Smooth muscle cell (in vitro differentiated cells): ENCODE data around the gene PCBD1. TPM values are rescaled to one million over a fixed set of nuclear protein-coding genes. Genes with fewer than 3 reads are reported as not detected.

Source experiments
- DNase-seq: peaks from one replicate; lab custom pipeline; 2025; ENCODE audit not compliant: unreplicated experiment; lab: John Stamatoyannopoulos, UW
- H2AFZ ChIP-seq: fragments of 200-600 bp; sonication (generic); 2 replicates; pipeline ENCODE4 v1.6.0; 2016; ENCODE audit warnings: antibody characterized with exemption, low read depth, mild to moderate bottlenecking
- H3F3A ChIP-seq: fragments of 200-600 bp; sonication (generic); 2 replicates; pipeline ENCODE4 v1.6.0; 2017; ENCODE audit warnings: antibody characterized with exemption, low read depth
- H3K27ac ChIP-seq: fragments of 200-600 bp; sonication (generic); 2 replicates; pipeline ENCODE4 v1.5.1; 2016; ENCODE audit warnings: low read depth, mild to moderate bottlenecking
- H3K27me3 ChIP-seq: fragments of 200-600 bp; sonication (generic); 2 replicates; pipeline ENCODE4 v1.6.1; 2016; ENCODE audit warnings: low read depth, mild to moderate bottlenecking
- H3K36me3 ChIP-seq: fragments of 200-600 bp; sonication (generic); 2 replicates; pipeline ENCODE4 v1.5.1; 2016; ENCODE audit warnings: low read depth
- H3K4me1 ChIP-seq: fragments of 200-600 bp; sonication (generic); 2 replicates; pipeline ENCODE4 v1.5.1; 2016; ENCODE audit warnings: low read depth
- H3K4me2 ChIP-seq: fragments of 200-600 bp; sonication (generic); 2 replicates; pipeline ENCODE4 v1.6.0; 2016; ENCODE audit warnings: mild to moderate bottlenecking
- H3K4me3 ChIP-seq: fragments of 200-600 bp; sonication (generic); 2 replicates; pipeline ENCODE4 v1.5.1; 2016; ENCODE audit warnings: mild to moderate bottlenecking
- H3K79me2 ChIP-seq: fragments of 200-600 bp; sonication (generic); 2 replicates; pipeline ENCODE4 v1.6.0; 2016; ENCODE audit warnings: low read depth, mild to moderate bottlenecking
- H3K9ac ChIP-seq: fragments of 200-600 bp; sonication (generic); 2 replicates; pipeline ENCODE4 v1.6.0; 2016; ENCODE audit warnings: low read depth
- H3K9me3 ChIP-seq: fragments of 200-600 bp; sonication (generic); replicated peaks from 2 replicates; pipeline ENCODE4 v1.5.1; 2016; ENCODE audit warnings: low read depth
- H4K20me1 ChIP-seq: fragments of 200-600 bp; sonication (generic); 2 replicates; pipeline ENCODE4 v1.6.0; 2016; ENCODE audit warnings: low read depth
- CTCF ChIP-seq: fragments of 200-600 bp; sonication (generic); IDR thresholded peaks from 2 replicates; pipeline ENCODE4 v1.5.1; 2017; ENCODE audit warnings: borderline replicate concordance, mild to moderate bottlenecking, antibody characterized with exemption; ENCODE audit not compliant: insufficient read depth, poor library complexity, severe bottlenecking
- WGBS: methylation state at CpG from one replicate; pipeline ENCODE4 v1.1.7; 2016; ENCODE audit warnings: low lambda C conversion rate; 5-methylcytosine and 5-hydroxymethylcytosine counted together
- polyA plus RNA-seq: library from polyadenylated mRNA; unstranded; fragments of >200 nt; fragmentation: Nextera tagmentation; extraction: Ambion mirVana; gene quantifications from 2 replicates; pipeline ENCODE4 v1.2.1, GENCODE V29; 2016
- total RNA-seq: library from RNA; depleted of rRNA; stranded (reverse); fragments of >200 nt; gene quantifications from 2 replicates; pipeline ENCODE4 v1.2.3, GENCODE V29; 2014

The PCBD1 gene
- total and polyA plus RNA-seq, 2 experiments from 2014 or later, result 34.7 TPM

- Histone ChIP-seq H3K27me3 (no peaks in the 10 kb centered on the region), H3K4me3 (no peak overlapping the region), H4K20me1 (no peaks in the 10 kb centered on the region), H3K4me2 (no peak overlapping the region), H3K36me3 (no peaks in the 10 kb centered on the region), H3K79me2 (peaks cover 72% of the 10 kb centered on the region), H3K9ac (no peak overlapping the region), H3K27ac (peak overlapping the region; percentile 48), H3K4me1 (peaks cover 13% of the 10 kb centered on the region), H2AFZ (no peak overlapping the region), H3K9me3 (no peaks in the 10 kb centered on the region), H3F3A (peaks cover 32% of the 10 kb centered on the region)
- DNase-seq, result no peak
- 95% methylated on average over 3 of the region's 3 CpGs for WGBS
- TF ChIP-seq CTCF, result no peak
Measured at GRCh38 chr10:70837660-70838059, 50.7 kb downstream of the PCBD1 start.

GRCh38 chr10:70836319-70836718 is 52.0 kb downstream of the PCBD1 start:
- H3K4me2 ChIP-seq, result peak overlapping the region; percentile 42

GRCh38 chr10:70834441-70835151 is 53.8 kb downstream of the PCBD1 start:
- H3K79me2 ChIP-seq, result peaks cover 58% of the 10 kb centered on the region

More at GRCh38 chr10:70836319-70836718, 52.0 kb downstream of the PCBD1 start:
- no peak overlapping the region for H2AFZ ChIP-seq
- no peak for DNase-seq
- H3K9ac ChIP-seq, result no peak overlapping the region
- 58% methylated on average over 2 of the region's 2 CpGs for WGBS
- no peaks in the 10 kb centered on the region for H3K9me3 ChIP-seq
- H3K4me1 ChIP-seq, result peaks cover 25% of the 10 kb centered on the region
- H4K20me1 ChIP-seq, result no peaks in the 10 kb centered on the region
- no peak for TF ChIP-seq CTCF
- H3F3A ChIP-seq, result peaks cover 44% of the 10 kb centered on the region
- H3K27me3 ChIP-seq, result no peaks in the 10 kb centered on the region
- peak overlapping the region; percentile 97 for H3K27ac ChIP-seq
- H3K79me2 ChIP-seq, result peaks cover 58% of the 10 kb centered on the region
- H3K36me3 ChIP-seq, result no peaks in the 10 kb centered on the region
- H3K4me3 ChIP-seq, result no peak overlapping the region

More at GRCh38 chr10:70834441-70835151, 53.8 kb downstream of the PCBD1 start:
- no peaks in the 10 kb centered on the region for H3K27me3 ChIP-seq
- no peaks in the 10 kb centered on the region for H3K36me3 ChIP-seq
- H4K20me1 ChIP-seq, result no peaks in the 10 kb centered on the region
- H3K4me2 ChIP-seq, result peak overlapping the region; percentile 72
- H3K27ac ChIP-seq, result peak overlapping the region; percentile 97
- 90% methylated on average over 7 of the region's 7 CpGs for WGBS
- DNase-seq, result no peak
- H3F3A ChIP-seq, result peaks cover 60% of the 10 kb centered on the region
- H3K9me3 ChIP-seq, result no peaks in the 10 kb centered on the region
- H3K4me1 ChIP-seq, result peaks cover 41% of the 10 kb centered on the region
- H3K4me3 ChIP-seq, result no peak overlapping the region
- peak overlapping the region; percentile 74 for H3K9ac ChIP-seq
- TF ChIP-seq CTCF, result no peak
- H2AFZ ChIP-seq, result no peak overlapping the region
